A549 (cell line): ENCODE measurements around the gene SYTL3. TPM values are rescaled to one million over a fixed set of nuclear protein-coding genes. Genes with fewer than 3 reads are reported as not detected.
A peak's percentile ranks its signal among the peaks of the same experiment; 100 is the strongest.

Experiments used
- ATAC-seq, 2 experiments: fragments of 200-7000 bp in 1 of 2; fragments of >200 bp in 1 of 2; cut with Nextera tagmentation in 1 of 2; cut with Tn5 transposase in 1 of 2; 3 replicates each; pipeline versions ENCODE4 v1.8.0 to v1.9.1; 2018 to 2020; ENCODE audit warnings: mild to moderate bottlenecking in 1 of 2, moderate library complexity in 1 of 2
- CTCF ChIA-PET: fragments of 300-600 bp; sonication (Branson Sonifier 250); formaldehyde crosslinking; extraction: SDS; loops from one replicate; lab custom pipeline; 2021; ENCODE audit warnings: antibody characterized with exemption, inconsistent platforms; lab: Yijun Ruan, JAX
- POLR2A ChIA-PET: fragments of 350-600 bp; formaldehyde crosslinking; extraction: SDS; loops from one replicate; lab custom pipeline; 2021; ENCODE audit warnings: antibody characterized with exemption, inconsistent platforms; lab: Yijun Ruan, JAX
- DNase-seq, 2 experiments: peaks; one replicate each; pipeline versions ENCODE4 v3.0.0 to v3.0.0-alpha.2; 2011 to 2016; ENCODE audit warnings: low read depth in 1 of 2, low spot score in 1 of 2
- FAIRE-seq: peaks from 2 replicates; lab custom pipeline; 2011; peaks lifted over from hg19 to GRCh38; lab: Jason Lieb, UNC
- H3K27ac ChIP-seq, 2 experiments: fragments of >200 bp; sonication (Bioruptor Twin); formaldehyde crosslinking; 3 replicates each; pipeline ENCODE4 v1.5.1; 2016 to 2017
- H3K4me1 ChIP-seq: fragments of >200 bp; sonication (Bioruptor Twin); formaldehyde crosslinking; 3 replicates; pipeline ENCODE4 v1.6.1; 2016
- H3K4me2 ChIP-seq: fragments of >200 bp; sonication (Bioruptor Twin); formaldehyde crosslinking; 3 replicates; pipeline ENCODE4 v1.6.1; 2016
- H3K4me3 ChIP-seq: fragments of >200 bp; sonication (Bioruptor Twin); formaldehyde crosslinking; 3 replicates; pipeline ENCODE4 v1.5.1; 2016
- H3K9me3 ChIP-seq: fragments of >200 bp; sonication (Bioruptor Twin); formaldehyde crosslinking; 3 replicates; pipeline ENCODE4 v1.6.1; 2016
- ATOH8 ChIP-seq: fragments of 250-450 bp; sonication (Bioruptor Pico); IDR thresholded peaks from 2 replicates; pipeline ENCODE4 v1.5.0; 2020; ENCODE audit warnings: low read depth, mild to moderate bottlenecking, moderate library complexity
- BHLHE40 ChIP-seq: IDR thresholded peaks from 2 replicates; pipeline ENCODE4 v1.6.1; 2012; ENCODE audit warnings: low read depth, low read length, inconsistent platforms
- CBX2 ChIP-seq: fragments of 200-600 bp; sonication (generic); IDR thresholded peaks from 2 replicates; pipeline ENCODE4 v1.6.1; 2016; ENCODE audit warnings: low read depth, mild to moderate bottlenecking, borderline replicate concordance
- CBX8 ChIP-seq: fragments of 200-600 bp; sonication (generic); IDR thresholded peaks from 2 replicates; pipeline ENCODE4 v1.6.1; 2016
- E2F6 ChIP-seq: IDR thresholded peaks from 2 replicates; pipeline ENCODE4 v1.6.1; 2012; ENCODE audit warnings: low read depth, borderline replicate concordance
- EHF ChIP-seq: fragments of 250-450 bp; sonication (Bioruptor Pico); IDR thresholded peaks from 2 replicates; pipeline ENCODE4 v1.5.0; 2020; ENCODE audit warnings: mild to moderate bottlenecking
- EHMT2 ChIP-seq: fragments of 200-600 bp; sonication (generic); IDR thresholded peaks from 2 replicates; pipeline ENCODE4 v1.6.1; 2016; ENCODE audit warnings: antibody characterized with exemption, low read depth, mild to moderate bottlenecking, moderate library complexity
- EP300 ChIP-seq, 2 experiments: fragments of >200 bp; sonication (Bioruptor Twin); formaldehyde crosslinking; IDR thresholded peaks; 2 replicates in 1 of 2; 3 replicates in 1 of 2; pipeline ENCODE4 v1.6.1; 2016 to 2017
- FOSB ChIP-seq: fragments of 250-450 bp; sonication (Bioruptor Pico); IDR thresholded peaks from 2 replicates; pipeline ENCODE4 v1.5.0; 2020; ENCODE audit warnings: mild to moderate bottlenecking, moderate library complexity
- FOSL2 ChIP-seq, 2 experiments: fragments of 450-650 bp in 1 of 2; fragments of >200 bp in 1 of 2; sonication (Bioruptor Twin) in 1 of 2; formaldehyde crosslinking; IDR thresholded peaks; 2 replicates each; pipeline versions ENCODE4 v1.5.0 to v1.6.1; 2016 to 2020; ENCODE audit warnings: mild to moderate bottlenecking in 1 of 2, moderate library complexity in 1 of 2
- FOXS1 ChIP-seq: fragments of 250-450 bp; sonication (Bioruptor Pico); IDR thresholded peaks from 2 replicates; pipeline ENCODE4 v1.5.0; 2020; ENCODE audit warnings: mild to moderate bottlenecking, moderate library complexity
- HDAC2 ChIP-seq: fragments of 200-600 bp; sonication (generic); IDR thresholded peaks from 2 replicates; pipeline ENCODE4 v1.6.1; 2016
- HEYL ChIP-seq: fragments of 250-450 bp; sonication (Bioruptor Pico); IDR thresholded peaks from 2 replicates; pipeline ENCODE4 v1.8.0; 2021; ENCODE audit warnings: mild to moderate bottlenecking, moderate library complexity
- HMGXB4 ChIP-seq: fragments of 250-450 bp; sonication (Bioruptor Pico); IDR thresholded peaks from 2 replicates; pipeline ENCODE4 v1.5.0; 2021; ENCODE audit warnings: mild to moderate bottlenecking, moderate library complexity, borderline replicate concordance
- HOXA7 ChIP-seq: fragments of 250-450 bp; sonication (Bioruptor Pico); IDR thresholded peaks from 2 replicates; pipeline ENCODE4 v1.5.0; 2020; ENCODE audit warnings: mild to moderate bottlenecking, moderate library complexity
- HOXB13 ChIP-seq: fragments of 250-450 bp; sonication (Bioruptor Pico); IDR thresholded peaks from 2 replicates; pipeline ENCODE4 v1.5.0; 2020; ENCODE audit warnings: low read depth, mild to moderate bottlenecking, moderate library complexity
- HOXB5 ChIP-seq: fragments of 250-450 bp; sonication (Bioruptor Pico); IDR thresholded peaks from 2 replicates; pipeline ENCODE4 v1.5.0; 2020; ENCODE audit warnings: mild to moderate bottlenecking, moderate library complexity
- JUNB ChIP-seq: fragments of >200 bp; sonication (Bioruptor Twin); formaldehyde crosslinking; IDR thresholded peaks from 2 replicates; pipeline ENCODE4 v1.6.1; 2016
- KDM5A ChIP-seq: fragments of 200-600 bp; sonication (generic); IDR thresholded peaks from 2 replicates; pipeline ENCODE4 v1.6.1; 2016; ENCODE audit warnings: antibody characterized with exemption, mild to moderate bottlenecking
- PHF8 ChIP-seq: fragments of 200-600 bp; sonication (generic); IDR thresholded peaks from 2 replicates; pipeline ENCODE4 v1.6.1; 2016; ENCODE audit warnings: low read depth, mild to moderate bottlenecking, antibody characterized with exemption, moderate library complexity, borderline replicate concordance
- POLR2AphosphoS2 ChIP-seq: conservative IDR thresholded peaks from 2 replicates; pipeline ENCODE4 v1.6.1; 2012; ENCODE audit warnings: low read length, improper control_type of control experiment, inconsistent platforms
- RARB ChIP-seq: fragments of 250-450 bp; sonication (Bioruptor Pico); IDR thresholded peaks from 2 replicates; pipeline ENCODE4 v1.8.0; 2021; ENCODE audit warnings: mild to moderate bottlenecking, moderate library complexity
- RFX5 ChIP-seq: fragments of 450-650 bp; IDR thresholded peaks from 2 replicates; pipeline ENCODE4 v1.7.1; 2014; ENCODE audit warnings: antibody characterized with exemption, mild to moderate bottlenecking, moderate library complexity
- SMC3 ChIP-seq: fragments of >200 bp; sonication (Bioruptor Twin); formaldehyde crosslinking; IDR thresholded peaks from 3 replicates; pipeline ENCODE4 v1.6.1; 2018; ENCODE audit warnings: inconsistent platforms
- TP53 ChIP-seq: fragments of 250-450 bp; sonication (Bioruptor Pico); IDR thresholded peaks from 2 replicates; pipeline ENCODE4 v1.5.0; 2021; ENCODE audit warnings: mild to moderate bottlenecking, moderate library complexity
- USF2 ChIP-seq: fragments of 450-650 bp; IDR thresholded peaks from 2 replicates; pipeline ENCODE4 v1.6.1; 2014; ENCODE audit warnings: antibody characterized with exemption
- ZFP36 ChIP-seq: fragments of 450-650 bp; IDR thresholded peaks from 2 replicates; pipeline ENCODE4 v1.6.1; 2014; ENCODE audit warnings: borderline replicate concordance; ENCODE audit not compliant: partially characterized antibody
- WGBS: methylation state at CpG from one replicate; pipeline ENCODE4 v1.1.6; 2017; ENCODE audit errors: missing lambda C conversion rate; 5-methylcytosine and 5-hydroxymethylcytosine counted together
- polyA plus RNA-seq, 4 experiments: library from polyadenylated mRNA; depleted of rRNA in 3 of 4; stranded (reverse); fragments of >200 nt; fragmentation: RNase III in 1 of 4; extraction: RNeasy Plus Mini Kit Qiagen cat#74134 plus additional on column Dnase treatment in 1 of 4; gene quantifications; 2 replicates in 3 of 4; 3 replicates in 1 of 4; pipeline ENCODE4 v1.2.3, GENCODE V29; 2011 to 2017

SYTL3 gene
- polyA plus RNA-seq, 2 of the 4 experiments (the other 2 are of a cell fraction) = 0.63 to 0.89 TPM

GRCh38 chr6:158639056-158639455 lies 10.8 kb upstream of the SYTL3 start:
- no peaks in the 10 kb centered on the region for H3K9me3 ChIP-seq
- no peak for FAIRE-seq
- POLR2A ChIA-PET = no interaction called here
- WGBS = 91% methylated on average over 5 of the region's 5 CpGs
- no peak for TF ChIP-seq HOXA7 (CRISPR knock-in tag)
- no peak for TF ChIP-seq E2F6
- no peak for TF ChIP-seq HEYL
- TF ChIP-seq FOSB (CRISPR knock-in tag) = no peak
- TF ChIP-seq HOXB5 (CRISPR knock-in tag) = no peak
- no peak for TF ChIP-seq TP53 (CRISPR knock-in tag)
- no peak for TF ChIP-seq HDAC2
- TF ChIP-seq HMGXB4 = no peak
- TF ChIP-seq EHF (CRISPR knock-in tag) = no peak
- TF ChIP-seq PHF8 = no peak
- TF ChIP-seq RARB = no peak
- TF ChIP-seq BHLHE40 = no peak
- TF ChIP-seq JUNB = no peak
- TF ChIP-seq RFX5 = no peak
- TF ChIP-seq POLR2AphosphoS2 = no peak
- TF ChIP-seq ATOH8 (CRISPR knock-in tag) = no peak
- TF ChIP-seq, all 56 proteins: peak for 0
- no peak overlapping the region for H3K4me2 ChIP-seq
- peaks cover 14% of the 10 kb centered on the region; the same call in 1 of the 3 replicates for H3K4me1 ChIP-seq
- CTCF ChIA-PET = interaction anchor here (0.8 to 1.4 kb wide), 4 partner anchors 9 to 69 kb away, joined by 3 to 5 read pairs (median 4); no protein-coding TSS in a partner anchor
- H3K4me3 ChIP-seq = no peak overlapping the region
- ATAC-seq (peak in 1 of 2 experiments; percentile 24; a peak in 1 of 6 replicates), DNase-seq (no peak)
- H3K27ac ChIP-seq = no peak overlapping the region

GRCh38 chr6:158640519-158640918 lies 9.3 kb upstream of the SYTL3 start:
- H3K4me1 ChIP-seq = peaks cover 18% of the 10 kb centered on the region
- H3K27ac ChIP-seq = no peak overlapping the region
- FAIRE-seq = no peak
- no peak for TF ChIP-seq FOXS1 (CRISPR knock-in tag)
- TF ChIP-seq USF2 = no peak
- no peak for TF ChIP-seq EP300 (IDR thresholded peaks at IDR 0.05)
- TF ChIP-seq HEYL = no peak
- no peak for TF ChIP-seq ZFP36
- TF ChIP-seq RFX5 = no peak
- TF ChIP-seq CBX2 = no peak
- no peak for TF ChIP-seq HOXB13 (CRISPR knock-in tag)
- no peak for TF ChIP-seq FOSL2 (IDR thresholded peaks at IDR 0.05)
- TF ChIP-seq FOSL2 (CRISPR knock-in tag; IDR thresholded peaks at IDR 0.05) = no peak
- TF ChIP-seq CBX8 = no peak
- TF ChIP-seq EHMT2 = no peak
- TF ChIP-seq SMC3 = no peak
- no peak for TF ChIP-seq KDM5A
- no peak for DNase-seq
- H3K4me3 ChIP-seq = no peak overlapping the region
- 88% methylated on average over 2 of the region's 2 CpGs for WGBS
- no peak for ATAC-seq
- H3K4me2 ChIP-seq = no peak overlapping the region
- H3K9me3 ChIP-seq = no peaks in the 10 kb centered on the region
- POLR2A ChIA-PET = no interaction called here
- CTCF ChIA-PET = interaction anchor here (0.9 to 1.2 kb wide), 3 partner anchors 10 to 426 kb away, joined by 3 to 4 read pairs (median 3); no protein-coding TSS in a partner anchor
